HepG2 (cell line): Measurements from ENCODE around the gene MS4A10.

Experiments
- ETV5 ChIP-seq: IDR thresholded peaks from 2 replicates; pipeline ENCODE4 v1.6.1; 2018; ENCODE audit warnings: missing biosample characterization, missing genetic modification reagents, inconsistent platforms, borderline replicate concordance
- HNRNPL ChIP-seq: fragments of 200-400 bp; formaldehyde crosslinking; IDR thresholded peaks from 2 replicates; pipeline ENCODE4 v1.6.1; 2017; ENCODE audit warnings: mild to moderate bottlenecking, low read depth, low read length
- MEIS2 ChIP-seq: sonication (generic); formaldehyde crosslinking; IDR thresholded peaks from 2 replicates; pipeline ENCODE4 v1.9.0; 2021; ENCODE audit warnings: mild to moderate bottlenecking, missing genetic modification reagents
- NR3C1 ChIP-seq: sonication (generic); formaldehyde crosslinking; IDR thresholded peaks from 2 replicates; pipeline ENCODE4 v1.4.0; 2020; ENCODE audit warnings: missing genetic modification reagents
- POLR2AphosphoS5 ChIP-seq: IDR thresholded peaks from 2 replicates; pipeline ENCODE4 v1.6.1; 2012; ENCODE audit warnings: low read depth, low read length
- PRPF4 ChIP-seq: fragments of 200-400 bp; formaldehyde crosslinking; IDR thresholded peaks from 2 replicates; pipeline ENCODE4 v1.6.1; 2016; ENCODE audit warnings: low read length, low read depth; ENCODE audit not compliant: poor library complexity, severe bottlenecking
- TF ChIP-seq, protein P1 (sequence below): sonication (generic); formaldehyde crosslinking; IDR thresholded peaks from 2 replicates; pipeline ENCODE4 v1.8.0; 2022; ENCODE audit warnings: low read depth, missing genetic modification reagents
- TF ChIP-seq, protein P2 (sequence below): sonication (generic); formaldehyde crosslinking; IDR thresholded peaks from 2 replicates; pipeline ENCODE4 v1.9.0; 2022; ENCODE audit warnings: low read depth, missing genetic modification reagents

DNA sequence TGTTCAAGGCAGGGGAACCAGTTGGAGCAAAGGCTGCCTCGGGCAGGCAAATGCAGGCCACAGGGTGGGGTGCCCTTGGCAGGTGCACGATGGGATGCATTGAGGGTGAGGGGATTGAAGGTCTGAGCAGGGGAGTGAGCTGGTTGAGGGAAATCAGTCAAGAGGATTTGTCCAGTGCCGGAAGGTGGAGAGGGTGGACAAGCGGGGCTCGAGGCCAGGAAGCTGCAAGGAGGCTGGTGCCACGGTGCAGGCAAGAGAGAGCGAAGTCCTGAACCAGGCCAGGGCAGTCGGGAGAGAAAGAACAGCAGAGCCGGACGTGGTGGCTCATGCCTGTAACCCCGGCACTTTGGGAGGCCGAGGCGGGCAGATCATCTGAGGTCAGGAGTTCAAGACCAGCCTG, 10.4 kb upstream of the MS4A10 start:
- TF ChIP-seq HNRNPL (no peak), PRPF4 (no peak), ETV5 (CRISPR knock-in tag) (no peak), NR3C1 (CRISPR knock-in tag) (no peak), MEIS2 (CRISPR knock-in tag) (no peak), POLR2AphosphoS5 (no peak)
- TF ChIP-seq, protein P1, sequence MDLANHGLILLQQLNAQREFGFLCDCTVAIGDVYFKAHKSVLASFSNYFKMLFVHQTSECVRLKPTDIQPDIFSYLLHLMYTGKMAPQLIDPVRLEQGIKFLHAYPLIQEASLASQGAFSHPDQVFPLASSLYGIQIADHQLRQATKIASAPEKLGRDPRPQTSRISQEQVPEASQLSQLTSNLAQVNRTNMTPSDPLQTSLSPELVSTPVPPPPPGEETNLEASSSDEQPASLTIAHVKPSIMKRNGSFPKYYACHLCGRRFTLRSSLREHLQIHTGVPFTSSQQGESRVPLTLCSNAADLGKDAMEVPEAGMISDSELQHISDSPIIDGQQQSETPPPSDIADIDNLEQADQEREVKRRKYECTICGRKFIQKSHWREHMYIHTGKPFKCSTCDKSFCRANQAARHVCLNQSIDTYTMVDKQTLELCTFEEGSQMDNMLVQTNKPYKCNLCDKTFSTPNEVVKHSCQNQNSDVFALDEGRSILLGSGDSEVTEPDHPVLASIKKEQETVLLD, result no peak
- TF ChIP-seq, protein P2, sequence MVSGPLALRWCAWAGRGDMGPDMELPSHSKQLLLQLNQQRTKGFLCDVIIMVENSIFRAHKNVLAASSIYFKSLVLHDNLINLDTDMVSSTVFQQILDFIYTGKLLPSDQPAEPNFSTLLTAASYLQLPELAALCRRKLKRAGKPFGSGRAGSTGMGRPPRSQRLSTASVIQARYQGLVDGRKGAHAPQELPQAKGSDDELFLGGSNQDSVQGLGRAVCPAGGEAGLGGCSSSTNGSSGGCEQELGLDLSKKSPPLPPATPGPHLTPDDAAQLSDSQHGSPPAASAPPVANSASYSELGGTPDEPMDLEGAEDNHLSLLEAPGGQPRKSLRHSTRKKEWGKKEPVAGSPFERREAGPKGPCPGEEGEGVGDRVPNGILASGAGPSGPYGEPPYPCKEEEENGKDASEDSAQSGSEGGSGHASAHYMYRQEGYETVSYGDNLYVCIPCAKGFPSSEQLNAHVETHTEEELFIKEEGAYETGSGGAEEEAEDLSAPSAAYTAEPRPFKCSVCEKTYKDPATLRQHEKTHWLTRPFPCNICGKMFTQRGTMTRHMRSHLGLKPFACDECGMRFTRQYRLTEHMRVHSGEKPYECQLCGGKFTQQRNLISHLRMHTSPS, result no peak
